ENCODE data around the gene HDAC6.
"Not testable (repeated sequence)": the region's sequence is repeated elsewhere in the genome, so short reads cannot be mapped to it uniquely, and the experiment has no call there.

DNA sequence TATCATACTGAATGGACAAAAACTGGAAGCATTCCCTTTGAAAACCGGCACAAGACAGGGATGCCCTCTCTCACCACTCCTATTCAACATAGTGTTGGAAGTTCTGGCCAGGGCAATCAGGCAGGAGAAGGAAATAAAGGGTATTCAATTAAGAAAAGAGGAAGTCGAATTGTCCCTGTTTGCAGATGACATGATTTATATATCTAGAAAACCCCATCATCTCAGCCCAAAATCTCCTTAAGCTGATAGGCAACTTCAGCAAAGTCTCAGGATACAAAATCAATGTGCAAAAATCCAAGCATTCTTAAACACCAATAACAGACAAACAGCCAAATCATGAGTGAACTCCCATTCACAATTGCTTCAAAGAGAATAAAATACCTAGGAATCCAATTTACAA, 70.2 kb downstream of the HDAC6 start:
- TF ChIP-seq, protein P1, sequence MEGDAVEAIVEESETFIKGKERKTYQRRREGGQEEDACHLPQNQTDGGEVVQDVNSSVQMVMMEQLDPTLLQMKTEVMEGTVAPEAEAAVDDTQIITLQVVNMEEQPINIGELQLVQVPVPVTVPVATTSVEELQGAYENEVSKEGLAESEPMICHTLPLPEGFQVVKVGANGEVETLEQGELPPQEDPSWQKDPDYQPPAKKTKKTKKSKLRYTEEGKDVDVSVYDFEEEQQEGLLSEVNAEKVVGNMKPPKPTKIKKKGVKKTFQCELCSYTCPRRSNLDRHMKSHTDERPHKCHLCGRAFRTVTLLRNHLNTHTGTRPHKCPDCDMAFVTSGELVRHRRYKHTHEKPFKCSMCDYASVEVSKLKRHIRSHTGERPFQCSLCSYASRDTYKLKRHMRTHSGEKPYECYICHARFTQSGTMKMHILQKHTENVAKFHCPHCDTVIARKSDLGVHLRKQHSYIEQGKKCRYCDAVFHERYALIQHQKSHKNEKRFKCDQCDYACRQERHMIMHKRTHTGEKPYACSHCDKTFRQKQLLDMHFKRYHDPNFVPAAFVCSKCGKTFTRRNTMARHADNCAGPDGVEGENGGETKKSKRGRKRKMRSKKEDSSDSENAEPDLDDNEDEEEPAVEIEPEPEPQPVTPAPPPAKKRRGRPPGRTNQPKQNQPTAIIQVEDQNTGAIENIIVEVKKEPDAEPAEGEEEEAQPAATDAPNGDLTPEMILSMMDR (IDR thresholded peaks at IDR 0.05), result not testable (repeated sequence)
- not testable (repeated sequence) for TF ChIP-seq POLR2AphosphoS5, POLR2A, EP300 (IDR thresholded peaks at IDR 0.05)

Measured in suprapubic skin (tissue), 4 donors.